HepG2 (cell line): ENCODE measurements around the gene ABCG4.

ENCODE experiments used
- TCF7L2 ChIP-seq: IDR thresholded peaks from 2 replicates; pipeline ENCODE4 v1.6.1; 2011; ENCODE audit warnings: mild to moderate bottlenecking, low read depth, low read length, moderate library complexity
- ZNF660 ChIP-seq: sonication (generic); formaldehyde crosslinking; IDR thresholded peaks from 2 replicates; pipeline ENCODE4 v1.5.1; 2020; ENCODE audit warnings: mild to moderate bottlenecking, low read depth, missing genetic modification reagents, borderline replicate concordance
- TF ChIP-seq, protein P1 (sequence below): sonication (generic); formaldehyde crosslinking; IDR thresholded peaks from 2 replicates; pipeline ENCODE4 v1.4.0; 2020; ENCODE audit warnings: missing genetic modification reagents
- TF ChIP-seq, protein P2 (sequence below): IDR thresholded peaks from 2 replicates; pipeline ENCODE4 v1.6.1; 2012; ENCODE audit warnings: inconsistent platforms

DNA sequence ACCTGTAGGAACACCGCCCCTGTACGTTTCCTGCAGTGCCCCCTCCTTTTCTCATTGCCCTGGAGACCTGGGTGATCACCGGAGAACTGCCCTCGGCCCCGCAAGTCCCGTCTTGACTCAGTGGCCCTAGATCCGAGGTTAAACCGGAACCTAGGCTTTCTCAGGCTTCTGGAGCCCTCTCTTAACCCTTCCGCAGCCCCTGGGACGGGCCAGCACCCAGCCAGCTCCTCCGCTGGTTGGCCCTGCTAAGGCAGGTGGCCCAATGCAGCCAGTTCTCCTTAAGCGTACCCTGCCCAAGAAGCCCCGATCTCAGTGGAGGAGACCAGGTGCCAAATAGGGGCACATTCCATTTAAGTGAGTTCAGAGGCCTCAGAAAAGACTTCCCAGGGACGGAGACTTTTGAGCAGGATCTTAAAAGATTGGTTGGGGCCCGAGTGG lies 20.4 kb downstream of the ABCG4 start:
- no peak for TF ChIP-seq TCF7L2
- TF ChIP-seq, protein P1, sequence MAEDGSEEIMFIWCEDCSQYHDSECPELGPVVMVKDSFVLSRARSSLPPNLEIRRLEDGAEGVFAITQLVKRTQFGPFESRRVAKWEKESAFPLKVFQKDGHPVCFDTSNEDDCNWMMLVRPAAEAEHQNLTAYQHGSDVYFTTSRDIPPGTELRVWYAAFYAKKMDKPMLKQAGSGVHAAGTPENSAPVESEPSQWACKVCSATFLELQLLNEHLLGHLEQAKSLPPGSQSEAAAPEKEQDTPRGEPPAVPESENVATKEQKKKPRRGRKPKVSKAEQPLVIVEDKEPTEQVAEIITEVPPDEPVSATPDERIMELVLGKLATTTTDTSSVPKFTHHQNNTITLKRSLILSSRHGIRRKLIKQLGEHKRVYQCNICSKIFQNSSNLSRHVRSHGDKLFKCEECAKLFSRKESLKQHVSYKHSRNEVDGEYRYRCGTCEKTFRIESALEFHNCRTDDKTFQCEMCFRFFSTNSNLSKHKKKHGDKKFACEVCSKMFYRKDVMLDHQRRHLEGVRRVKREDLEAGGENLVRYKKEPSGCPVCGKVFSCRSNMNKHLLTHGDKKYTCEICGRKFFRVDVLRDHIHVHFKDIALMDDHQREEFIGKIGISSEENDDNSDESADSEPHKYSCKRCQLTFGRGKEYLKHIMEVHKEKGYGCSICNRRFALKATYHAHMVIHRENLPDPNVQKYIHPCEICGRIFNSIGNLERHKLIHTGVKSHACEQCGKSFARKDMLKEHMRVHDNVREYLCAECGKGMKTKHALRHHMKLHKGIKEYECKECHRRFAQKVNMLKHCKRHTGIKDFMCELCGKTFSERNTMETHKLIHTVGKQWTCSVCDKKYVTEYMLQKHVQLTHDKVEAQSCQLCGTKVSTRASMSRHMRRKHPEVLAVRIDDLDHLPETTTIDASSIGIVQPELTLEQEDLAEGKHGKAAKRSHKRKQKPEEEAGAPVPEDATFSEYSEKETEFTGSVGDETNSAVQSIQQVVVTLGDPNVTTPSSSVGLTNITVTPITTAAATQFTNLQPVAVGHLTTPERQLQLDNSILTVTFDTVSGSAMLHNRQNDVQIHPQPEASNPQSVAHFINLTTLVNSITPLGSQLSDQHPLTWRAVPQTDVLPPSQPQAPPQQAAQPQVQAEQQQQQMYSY (CRISPR knock-in tag): no peak
- no peak for TF ChIP-seq ZNF660
- TF ChIP-seq, protein P2, sequence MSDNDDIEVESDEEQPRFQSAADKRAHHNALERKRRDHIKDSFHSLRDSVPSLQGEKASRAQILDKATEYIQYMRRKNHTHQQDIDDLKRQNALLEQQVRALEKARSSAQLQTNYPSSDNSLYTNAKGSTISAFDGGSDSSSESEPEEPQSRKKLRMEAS: no peak
